Vagina (tissue), 2 donors: Measurements from ENCODE around the gene PAN2. TPM values are rescaled to one million over a fixed set of nuclear protein-coding genes. Genes with fewer than 3 reads are reported as not detected.

ENCODE experiments used
- DNase-seq, 2 donors: peaks; one replicate each; pipeline ENCODE4 v3.0.0-alpha.2; 2017; ENCODE audit errors: extremely low spot score in 2 of 2
- H3K27ac ChIP-seq: fragments of 200-600 bp; sonication (generic); one replicate; pipeline ENCODE4 v1.5.1; 2019
- H3K27me3 ChIP-seq: fragments of 200-600 bp; sonication (generic); one replicate; pipeline ENCODE4 v1.5.1; 2019
- H3K36me3 ChIP-seq, 2 donors: fragments of 200-600 bp; sonication (generic); one replicate each; pipeline ENCODE4 v1.5.1; 2017 to 2019
- H3K4me1 ChIP-seq: fragments of 200-600 bp; sonication (generic); one replicate; pipeline ENCODE4 v1.5.1; 2019
- H3K4me3 ChIP-seq, 2 donors: fragments of 200-600 bp; sonication (generic); 1 replicate in 1 of 2; 2 replicates in 1 of 2; pipeline ENCODE4 v1.5.1; 2016 to 2019
- H3K9me3 ChIP-seq: fragments of 200-600 bp; sonication (generic); one replicate; pipeline ENCODE4 v1.5.1; 2019
- POLR2A ChIP-seq, 2 donors: fragments of 450-650 bp; IDR thresholded peaks; one replicate each; pipeline ENCODE4 v1.6.1; 2017; ENCODE audit warnings: antibody characterized with exemption in 2 of 2, mild to moderate bottlenecking in 2 of 2, moderate library complexity in 2 of 2
- POLR2AphosphoS5 ChIP-seq, 2 donors: sonication (generic); formaldehyde crosslinking; IDR thresholded peaks; one replicate each; pipeline ENCODE4 v1.9.0; 2017; ENCODE audit warnings: antibody characterized with exemption in 2 of 2, mild to moderate bottlenecking in 2 of 2, low read depth in 1 of 2; ENCODE audit not compliant: insufficient read depth in 1 of 2
- intact Hi-C: fragments of 100-400 bp; cut with DNase I; formaldehyde crosslinking; loops from one replicate; pipeline ENCODE4 v1.15.1; 2023
- total RNA-seq: library from RNA; depleted of rRNA; stranded (reverse); fragments of >200 nt; gene quantifications from one replicate; pipeline ENCODE4 v1.2.3, GENCODE V29; 2016
- TF ChIP-seq, protein P1 (sequence below), 3 experiments: fragments of 450-650 bp in 2 of 3; fragments of 200-600 bp in 1 of 3; sonication (generic) in 1 of 3; IDR thresholded peaks; one replicate each; pipeline ENCODE4 v1.5.1; 2017 to 2019; ENCODE audit warnings: antibody characterized with exemption in 3 of 3, mild to moderate bottlenecking in 2 of 3, moderate library complexity in 2 of 3

Gene PAN2
- total RNA-seq, 1 donor from 2014 or later: 37.6 TPM

DNA sequence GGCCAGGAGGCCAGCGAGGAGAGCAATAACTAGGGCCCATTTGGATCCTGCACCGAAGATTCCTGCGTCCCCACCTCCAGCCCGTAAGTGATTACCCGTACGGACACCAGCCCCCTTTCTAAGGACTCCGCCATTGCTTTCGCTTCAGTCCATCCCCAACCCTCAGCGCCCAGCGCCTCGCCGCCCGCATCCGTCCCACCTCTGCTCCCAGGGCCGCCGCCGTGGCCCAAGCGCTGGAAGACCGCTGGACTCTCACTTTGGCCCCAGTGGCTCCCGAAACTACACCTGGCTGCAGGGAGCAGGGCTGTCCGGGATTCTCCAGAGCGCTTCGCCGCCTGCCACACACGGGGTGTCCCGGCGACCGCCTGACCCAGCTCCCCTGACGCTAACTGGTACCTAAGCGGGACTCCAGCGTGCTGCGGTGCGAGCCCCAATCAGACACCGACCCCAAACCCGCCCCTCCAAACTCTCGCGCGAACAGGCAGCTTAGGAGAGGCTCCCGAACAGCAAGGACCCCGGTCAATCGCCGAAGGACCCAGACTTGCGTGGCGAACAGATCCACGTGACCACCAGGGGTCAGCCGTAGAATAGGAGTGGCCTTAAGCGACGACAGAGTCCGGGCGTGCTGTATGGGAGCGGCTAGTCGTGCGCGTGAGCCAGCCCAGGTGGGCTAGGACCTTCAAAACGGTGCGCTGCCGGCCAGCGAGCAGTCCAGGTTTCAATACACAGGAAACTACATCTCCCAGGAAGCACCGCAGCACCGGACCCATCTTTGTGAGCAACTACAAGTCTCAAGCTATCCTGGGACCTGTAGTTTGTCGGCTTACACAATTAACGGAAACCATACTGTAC, 18.0 kb downstream of the PAN2 start, which contains the start of gene CNPY2:
CNPY2 (minus strand) TSS at position 367 of the 852 bp plus-strand sequence. CDS start 771 bp downstream, outside the sequence.
- Histone ChIP-seq H3K9me3 (no peaks in the 10 kb centered on the region), H3K36me3 (peaks cover 0 to 23% of the 10 kb centered on the region in 2 donors), H3K27me3 (no peaks in the 10 kb centered on the region), H3K4me3 (peak within 1 kb of the TSS; percentile 53 to 81), H3K4me1 (peaks cover 8% of the 10 kb centered on the region), H3K27ac (peak within 1 kb of the TSS; percentile 78)
- TF ChIP-seq POLR2AphosphoS5 (IDR thresholded peaks at IDR 0.05; ENCODE audit: insufficient read depth in 1 of 2, low read depth in 1 of 2) (peak; percentile 82 to 91), POLR2A (IDR thresholded peaks at IDR 0.05) (peak in 1 of 2 donors; percentile 35)
- TF ChIP-seq, protein P1, sequence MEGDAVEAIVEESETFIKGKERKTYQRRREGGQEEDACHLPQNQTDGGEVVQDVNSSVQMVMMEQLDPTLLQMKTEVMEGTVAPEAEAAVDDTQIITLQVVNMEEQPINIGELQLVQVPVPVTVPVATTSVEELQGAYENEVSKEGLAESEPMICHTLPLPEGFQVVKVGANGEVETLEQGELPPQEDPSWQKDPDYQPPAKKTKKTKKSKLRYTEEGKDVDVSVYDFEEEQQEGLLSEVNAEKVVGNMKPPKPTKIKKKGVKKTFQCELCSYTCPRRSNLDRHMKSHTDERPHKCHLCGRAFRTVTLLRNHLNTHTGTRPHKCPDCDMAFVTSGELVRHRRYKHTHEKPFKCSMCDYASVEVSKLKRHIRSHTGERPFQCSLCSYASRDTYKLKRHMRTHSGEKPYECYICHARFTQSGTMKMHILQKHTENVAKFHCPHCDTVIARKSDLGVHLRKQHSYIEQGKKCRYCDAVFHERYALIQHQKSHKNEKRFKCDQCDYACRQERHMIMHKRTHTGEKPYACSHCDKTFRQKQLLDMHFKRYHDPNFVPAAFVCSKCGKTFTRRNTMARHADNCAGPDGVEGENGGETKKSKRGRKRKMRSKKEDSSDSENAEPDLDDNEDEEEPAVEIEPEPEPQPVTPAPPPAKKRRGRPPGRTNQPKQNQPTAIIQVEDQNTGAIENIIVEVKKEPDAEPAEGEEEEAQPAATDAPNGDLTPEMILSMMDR (IDR thresholded peaks at IDR 0.05): no peak
- intact Hi-C loops: loop anchor here (1.0 kb wide), 1 partner anchor 46 kb away; the partner anchor contains the start of gene APOF
- DNase-seq: peak in 1 of 2 donors; percentile 96

DNA sequence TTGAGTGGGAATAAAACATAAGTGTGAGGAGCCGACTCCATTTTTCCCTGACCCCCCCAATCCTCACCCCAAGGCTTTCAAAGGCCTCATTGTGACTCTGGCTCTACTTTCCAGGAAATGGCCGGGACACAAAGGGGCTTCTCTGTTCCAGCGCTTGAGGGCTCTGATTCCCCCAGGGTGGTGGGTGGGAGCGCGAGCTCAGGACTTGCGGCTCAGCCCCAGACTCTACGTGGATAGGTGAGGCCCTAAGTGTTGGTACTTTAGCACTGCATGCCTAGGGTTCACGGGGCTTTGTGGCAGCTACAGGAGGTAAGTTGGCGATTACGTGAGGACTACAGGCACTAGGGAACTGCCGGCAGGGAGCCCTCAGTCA, 18.6 kb downstream of the PAN2 start:
- Histone ChIP-seq H3K36me3 (peaks cover 0 to 29% of the 10 kb centered on the region in 2 donors), H3K27ac (peak overlapping the region; percentile 78), H3K27me3 (no peaks in the 10 kb centered on the region), H3K9me3 (no peaks in the 10 kb centered on the region), H3K4me1 (peaks cover 8% of the 10 kb centered on the region), H3K4me3 (peak overlapping the region; percentile 53 to 81)
- intact Hi-C loops: loop anchor here (1.0 kb wide), 1 partner anchor 47 kb away; the partner anchor contains the start of gene APOF
- TF ChIP-seq POLR2AphosphoS5 (IDR thresholded peaks at IDR 0.05; ENCODE audit: insufficient read depth in 1 of 2, low read depth in 1 of 2) (no peak), POLR2A (IDR thresholded peaks at IDR 0.05) (no peak)
- TF ChIP-seq, protein P1 (IDR thresholded peaks at IDR 0.05): no peak
- no peak for DNase-seq

DNA sequence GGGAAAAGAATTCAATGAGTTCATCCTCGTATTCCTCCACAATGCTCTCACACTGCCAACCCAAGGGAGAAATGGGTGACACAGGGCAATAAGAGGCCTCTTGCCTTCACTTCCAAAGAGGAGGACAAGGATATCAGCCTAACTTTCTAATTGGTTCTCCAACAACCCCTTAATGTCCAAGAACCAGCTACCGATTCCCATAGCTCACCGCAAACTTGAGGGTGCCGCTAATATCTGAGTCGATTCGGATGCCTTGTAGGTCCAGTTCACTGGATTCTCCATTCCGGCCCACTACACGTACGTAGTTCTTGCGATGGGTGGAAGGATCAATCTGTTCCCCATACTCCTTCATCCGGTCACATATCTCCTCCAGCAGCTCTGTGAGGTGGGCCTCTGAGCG, 22.8 kb downstream of the PAN2 start:
- H3K27ac ChIP-seq: no peak overlapping the region
- no peak overlapping the region for H3K4me3 ChIP-seq
- TF ChIP-seq, protein P1 (IDR thresholded peaks at IDR 0.05): no peak
- TF ChIP-seq POLR2AphosphoS5 (IDR thresholded peaks at IDR 0.05; ENCODE audit: insufficient read depth in 1 of 2, low read depth in 1 of 2): no peak
- no peak for TF ChIP-seq POLR2A (IDR thresholded peaks at IDR 0.05)
- peaks cover 0 to 32% of the 10 kb centered on the region in 2 donors for H3K36me3 ChIP-seq
- no peak for DNase-seq
- intact Hi-C loops: no loop called here
- H3K4me1 ChIP-seq: peaks cover 8% of the 10 kb centered on the region
- no peaks in the 10 kb centered on the region for H3K9me3 ChIP-seq
- H3K27me3 ChIP-seq: no peaks in the 10 kb centered on the region

DNA sequence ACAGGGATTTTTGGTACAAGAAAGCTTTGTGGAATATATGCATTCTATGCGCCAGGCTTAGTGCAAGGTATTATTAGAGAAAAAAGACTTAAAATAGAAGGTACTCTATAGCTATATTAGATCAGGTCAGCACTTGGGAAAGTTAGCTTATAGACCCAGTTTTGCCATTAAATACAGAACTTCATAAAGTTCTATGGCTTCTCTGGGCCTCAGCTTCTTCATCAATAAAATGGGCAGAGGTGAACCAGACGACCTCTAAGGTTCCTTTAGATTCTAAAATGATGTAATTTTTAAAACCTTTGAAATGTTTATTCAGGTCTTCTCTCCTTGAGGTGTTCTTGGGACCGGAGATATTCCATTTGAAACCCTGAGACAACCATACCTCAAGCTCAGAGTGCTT, 25.1 kb downstream of the PAN2 start:
- no peak overlapping the region for H3K4me3 ChIP-seq
- no peaks in the 10 kb centered on the region for H3K9me3 ChIP-seq
- H3K36me3 ChIP-seq: peaks cover 0 to 23% of the 10 kb centered on the region in 2 donors
- DNase-seq: no peak
- no peaks in the 10 kb centered on the region for H3K4me1 ChIP-seq
- no peak overlapping the region for H3K27ac ChIP-seq
- TF ChIP-seq POLR2AphosphoS5 (IDR thresholded peaks at IDR 0.05; ENCODE audit: insufficient read depth in 1 of 2, low read depth in 1 of 2): no peak
- TF ChIP-seq, protein P1 (IDR thresholded peaks at IDR 0.05): no peak
- no peaks in the 10 kb centered on the region for H3K27me3 ChIP-seq
- intact Hi-C loops: no loop called here
